ENCODE measurements around the gene CTPS1. TPM values are rescaled to one million over a fixed set of nuclear protein-coding genes. Genes with fewer than 3 reads are reported as not detected.

Gene CTPS1
- polyA plus RNA-seq, 1 donor (not counting 4 experiments of a cell fraction or from before 2014, with no cell fraction given) = 43.3 TPM

DNA sequence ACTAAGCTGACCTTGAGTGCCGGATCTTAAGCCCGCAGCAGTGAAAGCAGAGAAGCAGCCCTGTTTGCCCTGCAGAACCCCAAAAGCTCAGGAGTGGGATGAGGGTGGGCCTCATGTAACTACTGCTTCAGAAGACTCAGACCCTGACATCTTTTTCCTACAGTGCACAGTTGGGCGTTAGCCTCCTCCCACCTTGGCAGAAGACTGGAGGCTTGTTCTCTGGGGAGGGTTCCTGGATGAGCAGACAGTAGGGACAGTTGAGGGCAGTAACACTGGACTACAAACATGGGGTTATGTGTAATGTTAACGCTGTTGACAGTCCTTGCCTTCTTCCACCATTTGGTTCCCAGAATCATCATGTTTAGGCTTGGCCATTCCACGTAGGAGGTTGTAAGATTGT, 9.6 kb downstream of the CTPS1 start:
- no peak for FAIRE-seq

DNA sequence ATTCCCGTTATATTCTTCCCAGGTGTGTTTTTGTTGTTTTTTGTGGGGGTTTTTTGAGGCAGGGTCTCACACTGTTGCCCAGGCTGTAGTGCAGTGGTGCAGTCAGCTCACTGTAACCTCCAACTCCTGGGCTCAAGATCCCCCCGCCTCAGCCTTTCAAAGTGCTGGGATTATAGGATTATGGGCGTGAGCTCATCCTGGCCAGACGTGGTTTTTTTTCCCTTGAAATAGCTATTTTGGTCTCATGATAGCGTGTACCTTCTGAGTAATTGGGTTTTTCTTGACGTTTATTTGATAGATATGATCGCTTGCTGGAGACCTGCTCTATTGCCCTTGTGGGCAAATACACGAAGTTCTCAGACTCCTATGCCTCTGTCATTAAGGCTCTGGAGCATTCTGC, 17.6 kb downstream of the CTPS1 start:
- no peaks in the 10 kb centered on the region for H3K27me3 ChIP-seq (ENCODE audit: control insufficient read depth, extremely low read depth, insufficient read depth, low read length)
- H3K9me1 ChIP-seq (ENCODE audit: control insufficient read depth, extremely low read depth, insufficient read depth, low read length) = no peaks in the 10 kb centered on the region
- H3K79me2 ChIP-seq (ENCODE audit: control insufficient read depth, insufficient read depth, low read length) = peaks cover 33% of the 10 kb centered on the region
- peaks cover 4% of the 10 kb centered on the region for H4K20me1 ChIP-seq (ENCODE audit: control insufficient read depth, extremely low read depth, insufficient read depth, low read length)
- dilution Hi-C loops (cut with MboI; ENCODE audit: extremely low pct_ligation_motif_present, low sequenced_read_pairs) = no loop called here
- DNase-seq (ENCODE audit: low read depth, low spot score) (no peak), FAIRE-seq (no peak)
- H3K4me2 ChIP-seq (ENCODE audit: control insufficient read depth, extremely low read depth, insufficient read depth, low read depth, low read length) = no peak overlapping the region
- H3K4me1 ChIP-seq (ENCODE audit: control insufficient read depth, extremely low read depth, insufficient read depth, low read length) = no peaks in the 10 kb centered on the region
- H3K9me3 ChIP-seq (ENCODE audit: control insufficient read depth, low read depth, low read length) = no peaks in the 10 kb centered on the region
- H3K36me3 ChIP-seq (ENCODE audit: control insufficient read depth in 2 of 2, extremely low read depth in 1 of 2, insufficient read depth in 2 of 2, low read length in 2 of 2) = peaks cover 48 to 65% of the 10 kb centered on the region in 2 experiments
- no peak overlapping the region for H3K27ac ChIP-seq (ENCODE audit: control insufficient read depth, insufficient read depth, low read length)
- TF ChIP-seq, protein P1, sequence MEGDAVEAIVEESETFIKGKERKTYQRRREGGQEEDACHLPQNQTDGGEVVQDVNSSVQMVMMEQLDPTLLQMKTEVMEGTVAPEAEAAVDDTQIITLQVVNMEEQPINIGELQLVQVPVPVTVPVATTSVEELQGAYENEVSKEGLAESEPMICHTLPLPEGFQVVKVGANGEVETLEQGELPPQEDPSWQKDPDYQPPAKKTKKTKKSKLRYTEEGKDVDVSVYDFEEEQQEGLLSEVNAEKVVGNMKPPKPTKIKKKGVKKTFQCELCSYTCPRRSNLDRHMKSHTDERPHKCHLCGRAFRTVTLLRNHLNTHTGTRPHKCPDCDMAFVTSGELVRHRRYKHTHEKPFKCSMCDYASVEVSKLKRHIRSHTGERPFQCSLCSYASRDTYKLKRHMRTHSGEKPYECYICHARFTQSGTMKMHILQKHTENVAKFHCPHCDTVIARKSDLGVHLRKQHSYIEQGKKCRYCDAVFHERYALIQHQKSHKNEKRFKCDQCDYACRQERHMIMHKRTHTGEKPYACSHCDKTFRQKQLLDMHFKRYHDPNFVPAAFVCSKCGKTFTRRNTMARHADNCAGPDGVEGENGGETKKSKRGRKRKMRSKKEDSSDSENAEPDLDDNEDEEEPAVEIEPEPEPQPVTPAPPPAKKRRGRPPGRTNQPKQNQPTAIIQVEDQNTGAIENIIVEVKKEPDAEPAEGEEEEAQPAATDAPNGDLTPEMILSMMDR (optimal IDR thresholded peaks at IDR 0.05 in 1 of 3, IDR thresholded peaks at IDR 0.05 in 1 of 3, conservative IDR thresholded peaks at IDR 0.05 in 1 of 3; ENCODE audit: extremely low read depth in 1 of 3, insufficient read depth in 2 of 3, low read length in 3 of 3) = no peak
- TF ChIP-seq EZH2 (IDR thresholded peaks at IDR 0.05; ENCODE audit: low read length) = no peak
- no peak overlapping the region for H3K9ac ChIP-seq (ENCODE audit: control insufficient read depth, extremely low read depth, insufficient read depth, low read length)
- H2AFZ ChIP-seq (ENCODE audit: control insufficient read depth, low read length) = no peak overlapping the region
- no peak overlapping the region for H3K4me3 ChIP-seq (ENCODE audit: control insufficient read depth in 2 of 3, extremely low read depth in 1 of 3, insufficient read depth in 2 of 3, low read depth in 1 of 3, low read length in 3 of 3)

More for the DNA sequence above, 9.6 kb downstream of the CTPS1 start:
- no peaks in the 10 kb centered on the region for H3K9me1 ChIP-seq (ENCODE audit: control insufficient read depth, extremely low read depth, insufficient read depth, low read length)
- TF ChIP-seq, protein P1 (optimal IDR thresholded peaks at IDR 0.05 in 1 of 3, IDR thresholded peaks at IDR 0.05 in 1 of 3, conservative IDR thresholded peaks at IDR 0.05 in 1 of 3; ENCODE audit: extremely low read depth in 1 of 3, insufficient read depth in 2 of 3, low read length in 3 of 3) = no peak
- no peak for TF ChIP-seq EZH2 (IDR thresholded peaks at IDR 0.05; ENCODE audit: low read length)
- no peaks in the 10 kb centered on the region for H3K27me3 ChIP-seq (ENCODE audit: control insufficient read depth, extremely low read depth, insufficient read depth, low read length)
- no peak overlapping the region for H3K9ac ChIP-seq (ENCODE audit: control insufficient read depth, extremely low read depth, insufficient read depth, low read length)
- H3K79me2 ChIP-seq (ENCODE audit: control insufficient read depth, insufficient read depth, low read length) = peaks cover 67% of the 10 kb centered on the region
- H2AFZ ChIP-seq (ENCODE audit: control insufficient read depth, low read length) = no peak overlapping the region
- no peak overlapping the region for H3K4me2 ChIP-seq (ENCODE audit: control insufficient read depth, extremely low read depth, insufficient read depth, low read depth, low read length)
- H3K4me3 ChIP-seq (ENCODE audit: control insufficient read depth in 2 of 3, extremely low read depth in 1 of 3, insufficient read depth in 2 of 3, low read depth in 1 of 3, low read length in 3 of 3) = no peak overlapping the region
- dilution Hi-C loops (cut with MboI; ENCODE audit: extremely low pct_ligation_motif_present, low sequenced_read_pairs) = no loop called here
- H3K4me1 ChIP-seq (ENCODE audit: control insufficient read depth, extremely low read depth, insufficient read depth, low read length) = peaks cover 5% of the 10 kb centered on the region
- peaks cover 55 to 84% of the 10 kb centered on the region in 2 experiments for H3K36me3 ChIP-seq (ENCODE audit: control insufficient read depth in 2 of 2, extremely low read depth in 1 of 2, insufficient read depth in 2 of 2, low read length in 2 of 2)
- H4K20me1 ChIP-seq (ENCODE audit: control insufficient read depth, extremely low read depth, insufficient read depth, low read length) = peaks cover 4% of the 10 kb centered on the region
- no peak for DNase-seq (ENCODE audit: low read depth, low spot score)
- H3K9me3 ChIP-seq (ENCODE audit: control insufficient read depth, low read depth, low read length) = no peaks in the 10 kb centered on the region
- no peak overlapping the region for H3K27ac ChIP-seq (ENCODE audit: control insufficient read depth, insufficient read depth, low read length)

All from keratinocyte (primary cell).